GM21528 (cell line): ENCODE results near the gene SLC37A1.

Source experiments
- ATAC-seq: cut with Tn5 transposase; IDR thresholded peaks from one replicate; pipeline ENCODE4 v1.9.1; 2021; ENCODE audit warnings: mild to moderate bottlenecking, moderate library complexity; ENCODE audit not compliant: unreplicated experiment, low FRiP score

Gene SLC37A1

DNA sequence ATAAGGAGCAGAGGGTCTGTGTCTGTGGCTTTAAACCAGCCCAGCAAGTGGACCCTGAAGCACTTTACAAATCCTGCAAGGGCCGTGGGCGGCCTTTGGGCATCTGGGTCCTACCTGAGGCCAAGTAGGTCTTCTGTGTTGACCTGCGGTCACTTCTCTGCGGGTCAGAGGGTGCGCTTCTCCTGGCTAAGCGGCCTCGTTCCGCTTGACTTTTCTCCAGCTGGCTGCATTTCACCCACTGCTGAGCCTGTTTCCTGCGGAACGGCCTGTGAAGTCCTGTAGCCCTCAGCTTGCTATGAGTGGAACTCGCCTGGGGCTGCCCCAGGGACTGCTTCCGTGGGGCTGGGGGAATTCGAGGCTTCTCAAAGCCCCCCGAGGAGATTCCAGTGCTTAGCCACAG is 43.3 kb downstream of the SLC37A1 start:
- ATAC-seq, result no peak

DNA sequence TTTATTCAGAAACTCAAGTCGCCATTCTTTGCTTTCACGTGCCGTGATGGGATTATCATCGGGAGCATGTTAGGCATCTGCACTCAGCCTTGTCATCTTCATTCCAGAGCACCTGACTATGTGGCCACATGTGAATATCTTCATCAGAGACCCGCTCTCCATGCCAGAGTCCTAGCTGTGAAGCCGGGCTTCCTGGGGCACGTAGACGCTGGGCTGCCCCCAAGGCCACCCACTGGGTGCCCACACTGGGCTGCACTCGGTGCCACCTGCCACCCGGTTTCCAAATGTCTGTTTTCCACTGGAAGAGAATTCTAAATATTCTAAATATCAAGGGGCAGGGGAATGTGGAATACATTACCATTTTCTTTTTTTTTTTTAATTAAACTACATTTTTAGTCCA is 43.8 kb downstream of the SLC37A1 start:
- no peak for ATAC-seq

DNA sequence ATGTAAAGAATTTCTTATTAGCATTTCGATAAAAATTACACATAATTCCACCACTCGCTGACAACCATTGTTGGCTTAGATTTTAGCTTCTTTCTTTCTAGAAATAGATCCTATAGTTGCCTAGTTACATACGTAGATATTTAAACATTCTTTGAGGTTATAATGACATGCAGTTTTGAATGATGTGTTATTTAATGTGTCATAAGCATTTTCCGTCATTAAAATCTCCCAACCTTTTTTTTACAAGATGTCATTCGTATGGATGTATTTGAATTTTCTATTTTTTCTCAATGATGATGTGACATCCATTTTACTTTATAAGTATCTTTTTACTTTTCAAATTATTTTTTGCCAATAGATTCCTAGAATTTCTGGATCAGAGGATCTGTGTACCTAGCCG is 44.7 kb downstream of the SLC37A1 start:
- no peak for ATAC-seq

DNA sequence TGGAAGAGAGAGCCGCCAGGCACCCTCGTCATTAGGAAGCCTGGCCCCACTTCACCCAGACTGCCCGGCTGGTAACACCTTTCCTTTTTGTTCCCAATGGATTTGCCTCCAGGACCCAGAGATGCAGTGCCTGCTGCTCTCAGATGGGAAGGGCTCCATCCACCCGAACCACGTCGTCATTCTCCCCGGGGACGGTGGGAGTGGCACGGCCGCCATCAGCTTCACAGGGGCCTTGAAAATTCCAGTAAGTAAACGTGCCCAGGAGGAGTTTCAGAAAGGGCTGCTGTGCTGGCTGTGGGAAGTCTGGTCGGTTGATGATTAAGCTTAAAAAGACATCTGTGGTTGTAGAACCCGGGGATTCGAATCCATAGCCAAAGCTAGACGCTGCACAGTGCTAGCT is 45.2 kb downstream of the SLC37A1 start:
- ATAC-seq, result no peak

DNA sequence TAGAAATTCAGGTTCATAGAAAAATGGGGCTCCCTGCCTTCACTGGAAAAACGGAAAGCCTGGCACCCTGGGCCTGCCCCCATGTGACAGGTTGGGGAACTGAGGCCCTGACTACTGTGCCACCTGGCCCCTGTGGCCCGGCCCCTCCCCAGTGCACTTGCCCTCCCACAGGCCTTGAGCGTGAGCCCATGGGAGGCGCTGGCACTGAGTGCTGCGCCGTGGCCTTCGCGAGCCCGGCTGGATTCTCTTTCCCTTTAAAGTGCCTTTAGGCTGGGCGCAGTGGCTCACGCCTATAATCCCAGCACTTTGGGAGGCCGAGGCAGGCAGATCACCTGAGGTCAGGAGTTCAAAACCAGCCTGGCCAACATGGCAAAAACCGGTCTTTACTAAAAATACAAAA is 45.7 kb downstream of the SLC37A1 start:
- ATAC-seq, result no peak

DNA sequence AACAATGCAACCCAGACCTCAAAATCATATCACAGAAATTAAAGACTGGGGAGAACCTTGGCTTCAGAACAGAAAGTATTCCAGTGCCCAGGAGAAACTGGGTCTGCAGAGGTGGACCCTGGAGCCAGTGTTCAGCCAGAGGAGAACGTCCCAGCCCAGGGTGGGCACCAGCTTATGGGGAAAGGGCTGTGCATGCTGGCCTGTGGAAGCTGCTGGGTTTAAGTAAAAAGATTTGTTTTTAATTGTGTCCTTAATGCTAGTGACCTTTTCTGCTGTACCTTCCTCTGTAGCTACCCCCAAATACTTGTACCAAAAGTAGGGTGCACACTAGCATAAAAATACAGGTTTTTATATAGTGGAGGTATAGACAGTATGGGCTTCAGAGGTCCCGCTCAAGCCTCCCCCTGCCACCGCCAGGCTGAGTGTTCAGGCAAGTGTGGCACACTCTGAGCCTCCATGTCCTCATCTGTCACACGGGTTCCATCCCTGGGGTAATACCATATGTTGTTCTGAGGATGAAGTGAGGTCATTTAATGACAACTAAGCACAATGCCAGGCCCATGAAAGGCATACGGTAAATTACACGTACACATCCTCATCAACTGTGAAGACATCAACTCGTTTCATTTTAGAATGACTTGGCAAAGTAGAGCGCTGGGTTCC is 47.0 kb downstream of the SLC37A1 start:
- no peak for ATAC-seq

DNA sequence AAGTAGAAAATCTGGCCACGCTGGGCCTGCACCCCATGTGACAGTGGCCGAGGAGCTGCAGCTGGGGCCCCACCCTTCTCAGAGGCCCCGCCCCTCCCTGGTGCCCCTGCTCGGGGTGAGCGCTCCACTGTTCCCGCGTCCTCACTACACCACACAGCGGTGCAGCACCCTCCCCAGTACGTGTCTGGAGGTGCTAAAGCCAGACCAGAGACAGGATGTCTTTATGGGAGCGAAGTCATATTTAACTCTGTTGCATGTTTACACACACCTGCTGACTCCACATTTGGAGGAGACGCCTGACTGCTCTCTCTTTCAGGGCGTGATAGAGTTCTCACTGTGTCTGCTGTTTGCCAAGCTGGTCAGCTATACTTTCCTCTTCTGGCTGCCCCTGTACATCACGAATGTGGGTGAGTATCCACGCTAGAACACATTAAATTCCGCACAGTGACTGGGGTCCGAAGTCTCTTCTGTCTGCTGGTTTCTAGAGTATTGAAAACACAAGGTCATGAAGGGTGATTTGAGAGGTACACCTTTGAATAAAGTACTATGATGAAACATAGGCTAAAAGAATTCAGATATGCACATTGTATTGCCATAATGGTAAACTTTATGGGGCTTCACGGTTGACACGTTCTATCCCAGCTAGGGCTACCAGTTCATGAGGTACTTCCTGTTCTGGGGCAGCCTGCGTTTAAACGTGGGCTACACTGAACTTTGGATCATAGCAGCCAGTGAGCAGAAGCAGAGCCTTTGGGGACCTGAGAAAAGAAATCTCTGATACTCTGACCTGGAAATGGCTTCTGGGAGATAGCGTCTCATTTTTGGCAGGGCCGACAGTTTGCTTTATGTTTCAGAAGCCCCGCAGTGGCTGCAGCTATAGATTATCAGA is 48.4 kb downstream of the SLC37A1 start:
- no peak for ATAC-seq

DNA sequence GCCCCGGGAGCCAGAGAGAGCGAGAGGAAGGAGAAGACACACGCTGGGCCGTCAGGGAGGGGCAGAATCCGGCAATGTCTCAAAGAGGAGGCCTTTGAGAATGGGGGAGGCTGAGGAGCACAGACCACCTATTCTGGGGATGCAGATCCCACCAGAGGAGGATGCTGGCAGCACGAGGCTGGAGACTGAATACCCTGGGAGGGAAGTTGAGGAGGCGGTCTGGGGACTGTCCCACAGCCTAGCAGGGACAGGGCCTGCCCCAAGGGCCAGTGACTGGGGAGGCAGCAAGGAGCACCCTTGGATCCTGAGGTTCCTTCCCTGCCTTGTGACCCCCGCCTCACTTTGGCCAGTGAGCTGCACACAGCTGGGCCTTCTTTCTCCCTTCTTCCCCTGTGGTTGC is 49.2 kb downstream of the SLC37A1 start:
- no peak for ATAC-seq

DNA sequence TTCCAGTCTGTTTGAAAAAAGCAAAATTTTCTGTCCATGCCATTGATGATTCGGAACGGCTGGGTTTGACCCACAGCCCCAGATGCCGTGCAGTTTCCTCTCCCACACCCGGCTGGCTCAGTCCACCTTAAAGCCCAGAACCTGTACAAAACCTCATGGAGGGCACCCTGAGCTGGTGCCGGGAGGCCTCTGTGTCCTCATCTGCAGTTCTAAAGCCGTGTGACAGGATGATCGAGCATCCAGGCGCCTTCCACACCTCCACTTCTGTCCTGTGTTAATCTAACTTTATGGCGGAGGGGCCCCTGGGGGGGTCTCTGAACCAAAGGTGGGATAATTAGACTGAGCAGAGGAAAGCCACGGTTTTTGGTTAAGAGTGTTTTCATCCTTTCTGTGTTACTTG is 49.6 kb downstream of the SLC37A1 start:
- ATAC-seq, result no peak

DNA sequence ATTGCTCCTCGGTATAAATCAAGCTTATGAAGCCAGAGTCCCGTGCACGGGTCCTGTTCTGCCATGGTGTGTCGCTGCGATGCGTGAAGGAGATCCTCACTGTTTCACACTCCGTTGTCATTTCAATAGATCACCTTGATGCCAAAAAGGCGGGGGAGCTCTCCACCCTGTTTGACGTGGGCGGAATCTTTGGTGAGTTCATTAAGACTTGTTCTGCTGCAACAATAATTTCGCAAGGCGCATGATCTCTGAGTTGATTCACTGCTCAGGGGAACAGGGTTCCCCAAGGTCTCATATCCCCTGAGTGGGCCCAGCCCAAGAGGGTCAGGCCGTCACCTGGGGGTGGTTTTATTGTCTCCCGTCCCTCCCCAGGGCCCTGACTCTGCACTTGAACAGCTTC is 50.0 kb downstream of the SLC37A1 start:
- no peak for ATAC-seq

DNA sequence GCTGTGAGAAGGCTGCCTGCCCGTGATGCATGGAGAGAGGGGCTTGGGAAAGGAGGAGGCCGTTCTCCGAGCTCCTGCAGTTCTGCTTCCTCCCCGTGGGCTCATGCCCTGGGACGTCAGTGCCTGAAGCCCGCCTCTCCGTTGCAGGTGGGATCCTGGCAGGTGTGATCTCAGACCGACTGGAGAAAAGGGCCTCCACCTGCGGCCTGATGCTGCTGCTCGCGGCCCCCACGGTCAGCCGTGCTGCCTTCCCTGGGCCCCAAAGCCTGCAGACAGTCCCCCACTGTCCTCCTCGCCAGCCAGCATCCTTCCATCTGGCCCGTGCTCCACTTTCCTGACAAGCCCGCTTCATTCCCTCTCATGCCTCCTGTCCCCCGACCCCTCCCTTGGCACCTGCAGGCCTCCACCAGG is 50.9 kb downstream of the SLC37A1 start:
- no peak for ATAC-seq

DNA sequence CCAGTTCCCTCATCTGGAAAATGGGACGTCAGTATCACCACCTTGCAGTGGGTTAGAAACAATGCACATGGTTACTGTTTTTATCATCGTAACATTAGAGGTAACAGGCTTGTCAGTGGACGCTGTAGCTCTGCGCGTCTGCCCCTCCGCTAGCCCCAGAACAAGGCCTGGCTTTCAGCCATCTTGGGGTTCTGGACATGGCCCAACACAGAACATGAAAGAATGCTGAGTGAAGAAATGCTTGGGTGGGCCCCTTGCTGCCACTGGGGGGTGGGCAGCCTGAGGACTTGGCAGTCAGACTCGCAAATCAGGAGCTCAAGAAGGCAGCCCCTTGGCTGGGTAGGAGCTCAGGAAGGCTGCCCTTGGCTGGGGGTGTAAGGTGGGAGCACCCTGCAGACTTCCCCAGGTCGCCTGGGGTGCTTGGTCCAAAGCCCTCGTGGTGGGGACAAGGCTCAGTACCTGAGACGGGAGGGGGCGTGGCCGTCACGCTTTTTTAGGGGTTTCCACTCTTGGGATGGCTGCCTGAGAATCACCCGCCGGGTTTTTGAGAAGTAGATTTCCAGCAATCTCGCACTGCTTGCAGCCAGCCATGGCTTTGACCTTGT is 51.7 kb downstream of the SLC37A1 start:
- ATAC-seq, result no peak

DNA sequence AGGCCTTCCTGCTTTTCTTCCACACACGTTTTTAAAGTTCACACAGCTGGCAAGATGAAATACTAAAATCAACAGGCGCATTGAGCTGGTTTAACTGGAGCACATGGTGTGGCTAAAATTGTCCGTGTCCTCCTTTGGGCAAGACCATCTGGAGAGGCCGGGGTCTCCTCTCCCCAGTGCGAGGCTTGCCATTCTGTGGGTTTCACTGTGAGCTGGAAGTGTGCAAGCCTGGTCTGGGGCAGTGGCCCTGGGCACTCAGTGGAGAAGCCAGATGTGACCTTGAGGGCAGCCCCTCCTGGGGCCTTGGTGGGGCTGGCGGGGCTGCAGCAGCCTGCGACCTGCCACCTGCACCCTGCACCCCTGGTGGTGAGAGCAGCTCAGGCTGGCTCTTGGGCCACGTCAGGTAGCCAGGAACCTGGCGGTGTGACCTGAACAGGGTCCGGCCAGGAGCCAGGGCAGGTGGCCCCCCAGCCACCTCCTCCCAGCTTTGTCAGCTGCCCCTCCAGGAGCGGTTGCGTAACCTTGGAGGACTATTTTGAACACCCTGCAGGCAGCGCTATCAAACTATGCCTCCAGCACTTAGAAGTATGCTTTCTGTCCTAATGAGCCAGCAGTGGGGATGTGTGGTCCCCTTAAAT is 52.4 kb downstream of the SLC37A1 start:
- no peak for ATAC-seq

DNA sequence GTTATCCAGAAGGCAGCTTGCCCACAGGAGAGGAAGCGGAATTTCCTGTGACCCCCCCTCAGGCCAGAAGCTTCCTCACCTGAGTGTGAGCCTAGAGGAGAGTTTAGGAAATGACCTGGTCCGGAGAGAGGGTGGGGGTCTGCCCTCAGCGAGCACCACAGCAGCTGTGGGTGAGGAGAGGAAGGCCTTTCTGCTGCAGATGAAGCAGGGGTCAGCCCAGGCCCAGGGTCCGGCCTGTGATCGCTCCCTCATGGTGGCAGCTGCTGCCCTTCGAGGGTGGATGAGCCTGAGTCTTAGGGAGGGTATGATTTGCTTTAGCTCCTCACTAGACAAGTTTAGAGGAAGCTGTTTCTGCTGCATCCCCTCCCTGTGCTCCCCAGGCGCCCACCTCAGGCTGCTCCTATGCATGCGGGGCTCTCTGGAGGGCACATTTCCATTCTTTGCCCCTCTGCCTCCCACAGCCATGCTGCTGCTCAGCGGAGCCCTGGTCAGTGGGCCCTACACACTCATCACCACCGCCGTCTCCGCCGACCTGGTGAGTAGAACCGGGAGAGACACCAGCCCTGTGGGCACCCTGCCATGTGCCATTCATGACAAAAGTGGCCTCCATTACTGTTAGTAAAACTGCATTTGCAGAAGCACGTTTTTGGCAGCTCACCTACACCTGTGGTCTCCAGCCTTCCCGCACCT is 53.0 kb downstream of the SLC37A1 start:
- no peak for ATAC-seq

DNA sequence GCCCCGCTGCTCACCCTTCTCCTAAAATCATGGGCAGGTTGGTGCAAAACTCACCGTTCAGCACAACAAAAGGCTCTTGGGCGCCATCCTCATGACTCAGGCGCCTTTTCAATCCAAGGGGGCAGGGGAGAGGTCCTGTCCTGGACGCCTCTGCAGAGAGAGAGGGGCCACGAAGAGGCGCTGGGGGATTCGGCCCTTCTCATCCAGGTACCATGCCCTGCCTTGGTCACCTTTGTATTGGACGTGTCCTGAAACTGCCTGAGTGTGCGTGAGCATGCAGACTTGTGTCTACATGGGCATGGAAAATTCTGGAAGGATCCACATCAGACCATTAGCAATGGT is 53.5 kb downstream of the SLC37A1 start:
- no peak for ATAC-seq

DNA sequence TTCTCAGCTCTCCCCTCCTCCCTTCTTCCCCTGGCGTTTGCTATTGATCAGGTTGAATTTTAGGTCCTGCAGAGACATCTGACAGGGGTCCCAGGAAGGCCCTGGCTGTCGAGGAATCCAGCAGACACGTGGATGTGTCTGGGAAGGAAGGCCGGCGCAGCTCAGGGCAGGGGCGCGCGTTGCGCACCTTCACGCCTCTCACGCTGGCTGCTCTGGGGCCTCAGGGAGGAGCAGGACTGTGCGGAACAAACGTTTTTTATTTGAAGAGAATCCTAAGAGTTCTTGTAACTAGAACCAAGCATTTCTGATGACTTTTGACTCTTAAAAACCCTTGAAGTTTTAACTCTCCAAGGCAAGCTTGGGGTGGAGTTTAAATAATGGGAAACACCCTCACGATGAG is 54.2 kb downstream of the SLC37A1 start:
- ATAC-seq, result no peak

DNA sequence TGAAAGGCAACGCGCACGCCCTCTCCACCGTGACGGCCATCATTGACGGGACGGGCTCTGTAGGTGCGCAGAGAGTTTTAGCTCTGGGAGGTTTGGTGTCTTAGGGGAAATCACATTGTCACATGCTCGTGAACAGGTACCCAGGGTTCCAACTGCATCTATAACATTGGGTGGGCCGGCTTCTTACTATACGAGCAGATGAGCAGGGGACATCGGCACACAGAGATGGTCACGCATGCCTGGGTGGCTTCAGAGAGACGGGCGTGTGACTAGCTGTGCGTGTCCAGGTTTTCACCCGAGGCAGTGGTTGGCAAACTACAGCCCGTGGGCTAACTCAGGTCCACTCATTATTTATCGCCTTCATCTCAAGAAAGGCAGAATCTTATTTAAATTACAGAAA is 54.7 kb downstream of the SLC37A1 start:
- no peak for ATAC-seq

DNA sequence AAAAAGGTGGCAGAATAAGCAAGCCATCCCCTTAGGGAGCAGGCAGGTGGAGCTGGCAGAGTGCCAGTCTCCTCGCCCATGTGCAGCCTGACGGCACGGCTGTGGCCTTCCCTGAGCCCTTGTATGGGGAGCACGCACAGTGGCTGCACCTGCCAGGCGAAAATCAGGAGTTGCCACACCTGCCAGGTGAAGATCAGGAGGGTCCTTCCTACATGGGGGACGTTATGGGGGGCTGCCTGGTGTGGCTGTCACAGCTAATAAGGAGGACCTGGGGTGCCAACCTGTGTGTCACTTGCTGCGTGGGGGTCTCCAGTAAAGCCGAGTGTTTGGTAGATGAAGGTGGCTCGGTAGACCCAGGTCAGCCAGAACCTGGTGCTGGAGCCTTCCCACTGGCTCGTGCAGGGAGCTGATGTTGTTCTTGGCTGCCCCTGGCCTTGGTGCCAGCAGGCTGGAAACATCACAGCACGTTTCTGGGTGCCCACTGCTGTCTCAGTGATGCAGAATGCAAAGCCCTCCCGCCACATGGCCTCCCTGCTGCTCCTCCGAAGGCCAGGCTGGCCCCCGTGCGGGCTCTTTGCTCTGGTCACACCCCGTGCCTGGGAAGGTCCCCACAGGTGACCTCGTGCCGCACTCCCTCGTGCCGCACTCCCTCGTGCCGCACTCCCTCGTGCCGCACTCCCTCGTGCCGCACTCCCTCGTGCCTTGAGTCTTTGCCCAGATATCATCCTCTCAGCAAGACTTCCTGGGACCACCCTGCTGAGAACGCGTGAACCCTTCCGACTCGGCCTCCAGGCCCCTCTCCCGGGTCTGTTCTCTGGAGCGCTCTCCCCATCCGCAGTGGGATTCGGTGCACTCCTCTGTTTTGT is 55.4 kb downstream of the SLC37A1 start:
- no peak for ATAC-seq

DNA sequence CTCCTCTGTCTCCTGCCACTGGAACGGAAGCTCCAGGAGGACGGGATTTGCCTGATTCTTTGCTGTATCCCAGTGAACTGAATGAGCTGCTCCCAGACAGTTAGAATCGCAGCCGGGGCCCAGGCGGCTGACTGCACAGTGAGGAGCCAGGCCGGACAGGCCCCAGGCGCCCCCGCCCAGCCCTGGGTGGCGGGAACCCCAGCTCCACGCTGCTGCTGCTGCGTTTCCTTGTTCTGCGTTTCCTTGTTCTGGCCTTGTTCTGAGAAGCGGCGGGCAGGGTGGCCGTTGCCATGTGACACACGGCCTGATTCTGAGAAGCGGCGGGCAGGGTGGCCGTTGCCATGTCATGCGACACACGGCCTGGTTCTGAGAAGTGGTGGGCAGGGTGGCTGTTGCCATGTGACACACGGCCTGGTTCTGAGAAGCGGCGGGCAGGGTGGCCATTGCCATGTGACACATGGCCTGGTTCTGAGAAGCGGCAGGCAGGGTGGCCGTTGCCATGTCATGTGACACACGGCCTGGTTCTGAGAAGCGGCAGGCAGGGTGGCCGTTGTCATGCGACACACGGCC is 56.2 kb downstream of the SLC37A1 start:
- no peak for ATAC-seq
